Suprapubic skin (tissue), 4 donors: Measurements from ENCODE around the gene RAPGEF6. TPM values are rescaled to one million over a fixed set of nuclear protein-coding genes. Genes with fewer than 3 reads are reported as not detected.

Experiments
- DNase-seq, 2 donors: peaks; one replicate each; pipeline ENCODE4 v3.0.0-alpha.2; 2019; ENCODE audit warnings: low spot score in 2 of 2
- H3K27ac ChIP-seq: fragments of 200-600 bp; sonication (generic); one replicate; pipeline ENCODE4 v1.5.1; 2019
- H3K27me3 ChIP-seq: fragments of 200-600 bp; sonication (generic); one replicate; pipeline ENCODE4 v1.5.1; 2019
- H3K36me3 ChIP-seq: fragments of 200-600 bp; sonication (generic); one replicate; pipeline ENCODE4 v1.5.1; 2019
- H3K4me1 ChIP-seq: fragments of 200-600 bp; sonication (generic); one replicate; pipeline ENCODE4 v1.5.1; 2019
- H3K4me3 ChIP-seq: fragments of 200-600 bp; sonication (generic); one replicate; pipeline ENCODE4 v1.5.1; 2019; ENCODE audit warnings: mild to moderate bottlenecking
- H3K9me3 ChIP-seq: fragments of 200-600 bp; sonication (generic); one replicate; pipeline ENCODE4 v1.5.1; 2019
- EP300 ChIP-seq: sonication (generic); formaldehyde crosslinking; IDR thresholded peaks from one replicate; pipeline ENCODE4 v1.6.1; 2017; ENCODE audit warnings: antibody characterized with exemption
- POLR2A ChIP-seq, 2 donors: fragments of 450-650 bp; IDR thresholded peaks; one replicate each; pipeline ENCODE4 v1.6.1; 2017; ENCODE audit warnings: antibody characterized with exemption in 2 of 2, mild to moderate bottlenecking in 2 of 2, moderate library complexity in 2 of 2
- POLR2AphosphoS5 ChIP-seq, 3 donors: sonication (generic); formaldehyde crosslinking; IDR thresholded peaks; one replicate each; pipeline ENCODE4 v1.6.1; 2017; ENCODE audit warnings: antibody characterized with exemption in 3 of 3
- WGBS: methylation state at CpG from one replicate; pipeline ENCODE4 v1.1.5; 2018; 5-methylcytosine and 5-hydroxymethylcytosine counted together
- total RNA-seq, 4 donors: library from RNA; depleted of rRNA; stranded (reverse); fragments of >200 nt; gene quantifications; one replicate each; pipeline ENCODE4 v1.1.0, GENCODE V29; 2016
- TF ChIP-seq, protein P1 (sequence below), 2 donors: fragments of 200-600 bp in 1 of 2; fragments of 450-650 bp in 1 of 2; sonication (generic) in 1 of 2; IDR thresholded peaks; one replicate each; pipeline ENCODE4 v1.5.1; 2016 to 2019; ENCODE audit warnings: antibody characterized with exemption in 2 of 2, mild to moderate bottlenecking in 1 of 2, moderate library complexity in 1 of 2

RAPGEF6 gene
- total RNA-seq, 4 donors from 2014 or later = 17.8 to 38.3 (median 20.6) TPM

DNA sequence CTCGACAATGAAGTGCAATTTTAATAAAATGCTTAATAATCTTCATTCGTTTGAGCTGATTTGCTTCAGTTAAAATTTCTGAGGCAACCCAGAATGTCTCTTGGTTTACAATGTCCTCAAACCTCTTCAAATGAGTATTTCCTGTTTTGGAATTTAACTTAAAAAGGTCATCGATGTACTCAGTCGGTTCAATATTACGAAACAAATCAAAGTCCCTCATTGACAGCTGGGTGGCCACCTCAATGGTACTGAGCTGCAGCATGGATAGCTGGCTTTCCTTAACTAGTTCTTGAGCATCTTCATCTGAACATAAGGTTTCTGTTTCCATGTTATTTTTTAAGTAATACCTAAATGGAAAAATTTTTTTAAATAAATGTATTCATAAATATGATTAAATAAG, 173.3 kb downstream of the RAPGEF6 start:
- no peak for DNase-seq
- TF ChIP-seq, protein P1, sequence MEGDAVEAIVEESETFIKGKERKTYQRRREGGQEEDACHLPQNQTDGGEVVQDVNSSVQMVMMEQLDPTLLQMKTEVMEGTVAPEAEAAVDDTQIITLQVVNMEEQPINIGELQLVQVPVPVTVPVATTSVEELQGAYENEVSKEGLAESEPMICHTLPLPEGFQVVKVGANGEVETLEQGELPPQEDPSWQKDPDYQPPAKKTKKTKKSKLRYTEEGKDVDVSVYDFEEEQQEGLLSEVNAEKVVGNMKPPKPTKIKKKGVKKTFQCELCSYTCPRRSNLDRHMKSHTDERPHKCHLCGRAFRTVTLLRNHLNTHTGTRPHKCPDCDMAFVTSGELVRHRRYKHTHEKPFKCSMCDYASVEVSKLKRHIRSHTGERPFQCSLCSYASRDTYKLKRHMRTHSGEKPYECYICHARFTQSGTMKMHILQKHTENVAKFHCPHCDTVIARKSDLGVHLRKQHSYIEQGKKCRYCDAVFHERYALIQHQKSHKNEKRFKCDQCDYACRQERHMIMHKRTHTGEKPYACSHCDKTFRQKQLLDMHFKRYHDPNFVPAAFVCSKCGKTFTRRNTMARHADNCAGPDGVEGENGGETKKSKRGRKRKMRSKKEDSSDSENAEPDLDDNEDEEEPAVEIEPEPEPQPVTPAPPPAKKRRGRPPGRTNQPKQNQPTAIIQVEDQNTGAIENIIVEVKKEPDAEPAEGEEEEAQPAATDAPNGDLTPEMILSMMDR (IDR thresholded peaks at IDR 0.05) = no peak
- TF ChIP-seq EP300 (no peak), POLR2A (IDR thresholded peaks at IDR 0.05) (no peak), POLR2AphosphoS5 (IDR thresholded peaks at IDR 0.05) (no peak)
- 92% methylated on average over 5 of the region's 5 CpGs for WGBS
- Histone ChIP-seq H3K27ac (no peak overlapping the region), H3K36me3 (peaks cover 18% of the 10 kb centered on the region), H3K27me3 (no peaks in the 10 kb centered on the region), H3K4me3 (no peak overlapping the region), H3K9me3 (no peaks in the 10 kb centered on the region), H3K4me1 (peaks cover 2% of the 10 kb centered on the region)

DNA sequence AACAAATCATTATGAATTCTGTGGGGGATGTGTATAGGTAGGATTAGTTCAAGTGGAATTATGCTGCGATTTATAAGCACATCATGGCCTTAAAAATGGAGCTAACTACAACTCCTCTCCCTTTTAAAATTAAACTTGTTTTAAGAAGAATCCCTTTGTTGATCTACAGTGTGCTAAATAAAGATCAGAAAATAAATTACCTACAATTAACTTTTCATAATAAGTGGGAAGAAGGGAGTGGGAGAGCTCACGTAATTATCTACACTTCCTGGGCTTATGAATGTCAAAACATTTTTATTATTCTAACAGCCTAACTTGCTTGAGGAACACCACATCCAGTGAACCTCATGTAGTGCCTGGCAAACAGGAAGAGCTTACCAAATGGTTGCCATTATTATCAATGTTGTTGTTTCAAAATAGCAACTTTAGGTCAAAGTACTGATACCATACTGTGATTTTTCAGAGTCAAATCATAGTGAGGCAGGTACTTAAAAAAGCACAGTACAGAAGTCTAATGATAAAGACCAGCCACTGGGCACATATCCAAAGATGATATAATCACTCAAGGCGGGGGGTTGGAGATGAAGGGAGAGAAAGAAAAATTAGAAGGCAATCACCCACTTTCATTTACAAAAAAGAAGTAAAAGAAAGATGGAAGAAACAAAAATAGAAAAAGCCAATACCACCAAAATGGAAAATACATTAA, 174.0 kb downstream of the RAPGEF6 start:
- peaks cover 15% of the 10 kb centered on the region for H3K36me3 ChIP-seq
- WGBS = 90% methylated on average over 3 of the region's 3 CpGs
- peaks cover 3% of the 10 kb centered on the region for H3K4me1 ChIP-seq
- H3K27ac ChIP-seq = no peak overlapping the region
- no peak overlapping the region for H3K4me3 ChIP-seq
- no peaks in the 10 kb centered on the region for H3K9me3 ChIP-seq
- TF ChIP-seq EP300 (no peak), POLR2AphosphoS5 (IDR thresholded peaks at IDR 0.05) (no peak), POLR2A (IDR thresholded peaks at IDR 0.05) (no peak)
- TF ChIP-seq, protein P1 (IDR thresholded peaks at IDR 0.05) = no peak
- H3K27me3 ChIP-seq = no peaks in the 10 kb centered on the region
- no peak for DNase-seq

DNA sequence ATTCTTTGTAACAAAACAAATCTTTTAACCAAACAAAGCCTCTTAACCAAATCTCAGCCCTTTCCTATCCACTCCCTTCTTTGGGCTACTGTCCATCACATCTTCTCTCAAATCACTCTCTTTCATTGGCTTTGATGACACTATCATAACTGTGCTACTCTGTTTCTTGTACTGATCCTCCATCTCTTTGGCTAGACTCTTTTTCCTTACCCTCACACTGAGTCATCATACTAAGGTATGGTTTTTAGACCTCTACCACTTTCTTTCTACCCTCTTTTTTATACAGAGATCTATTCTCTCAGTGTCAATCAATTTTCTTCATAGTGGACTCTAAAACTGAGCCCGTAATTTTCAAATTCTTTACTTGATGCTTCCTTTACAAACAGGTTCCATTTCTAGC, 174.9 kb downstream of the RAPGEF6 start:
- Histone ChIP-seq H3K4me3 (no peak overlapping the region), H3K27ac (no peak overlapping the region), H3K9me3 (no peaks in the 10 kb centered on the region), H3K27me3 (no peaks in the 10 kb centered on the region), H3K36me3 (peaks cover 21% of the 10 kb centered on the region), H3K4me1 (peaks cover 3% of the 10 kb centered on the region)
- WGBS = 100% methylated on average over 1 of the region's 1 CpG
- TF ChIP-seq, protein P1 (IDR thresholded peaks at IDR 0.05) = no peak
- no peak for TF ChIP-seq POLR2AphosphoS5 (IDR thresholded peaks at IDR 0.05)
- TF ChIP-seq POLR2A (IDR thresholded peaks at IDR 0.05) = no peak
- TF ChIP-seq EP300 = no peak
- DNase-seq = no peak

DNA sequence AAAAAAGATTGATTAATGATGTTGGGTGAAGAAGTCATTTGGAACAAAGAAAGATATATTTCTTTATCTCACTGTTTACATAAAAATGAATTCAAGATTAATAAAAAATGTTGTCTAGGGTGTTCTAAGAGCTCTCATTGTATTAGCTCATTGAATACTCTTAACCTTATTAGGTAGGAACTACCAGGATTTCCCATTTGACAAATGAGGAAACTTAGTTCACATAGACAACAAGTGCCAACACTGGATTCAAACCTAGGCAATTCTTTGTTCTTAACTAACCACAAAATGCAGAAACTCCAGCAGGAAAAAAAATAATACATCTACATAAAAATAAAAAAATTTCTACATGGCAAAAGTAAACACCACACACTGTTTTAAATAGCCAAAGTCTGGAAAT, 175.8 kb downstream of the RAPGEF6 start:
- no peak overlapping the region for H3K4me3 ChIP-seq
- peaks cover 25% of the 10 kb centered on the region for H3K36me3 ChIP-seq
- no peak for DNase-seq
- TF ChIP-seq, protein P1 (IDR thresholded peaks at IDR 0.05) = no peak
- TF ChIP-seq POLR2AphosphoS5 (IDR thresholded peaks at IDR 0.05) (no peak), POLR2A (IDR thresholded peaks at IDR 0.05) (no peak), EP300 (no peak)
- no peaks in the 10 kb centered on the region for H3K27me3 ChIP-seq
- H3K9me3 ChIP-seq = no peaks in the 10 kb centered on the region
- H3K4me1 ChIP-seq = peaks cover 3% of the 10 kb centered on the region
- H3K27ac ChIP-seq = no peak overlapping the region

DNA sequence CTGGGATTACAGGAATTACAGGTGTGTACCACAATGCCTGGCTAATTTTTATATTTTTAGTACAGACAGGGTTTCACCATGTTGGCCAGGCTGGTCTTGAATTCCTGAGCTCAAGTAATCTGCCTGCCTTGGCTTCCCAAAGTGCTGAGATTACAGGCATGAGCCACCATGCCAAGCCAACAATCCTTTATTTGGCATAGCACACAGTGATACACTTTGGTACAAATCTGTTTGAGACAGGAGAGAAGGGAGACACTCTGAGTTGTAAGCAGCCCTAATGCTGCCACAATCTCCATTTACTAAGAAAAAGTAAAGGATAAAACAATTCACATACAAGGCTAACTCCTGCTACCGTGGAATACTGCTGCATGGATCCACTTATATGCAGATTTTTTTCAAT, 177.8 kb downstream of the RAPGEF6 start:
- H3K4me3 ChIP-seq = no peak overlapping the region
- DNase-seq = no peak
- H3K27ac ChIP-seq = no peak overlapping the region
- H3K4me1 ChIP-seq = peaks cover 3% of the 10 kb centered on the region
- H3K27me3 ChIP-seq = no peaks in the 10 kb centered on the region
- WGBS = 89% methylated on average over 1 of the region's 1 CpG
- H3K36me3 ChIP-seq = peaks cover 32% of the 10 kb centered on the region
- TF ChIP-seq POLR2A (IDR thresholded peaks at IDR 0.05) = no peak
- no peak for TF ChIP-seq POLR2AphosphoS5 (IDR thresholded peaks at IDR 0.05)
- TF ChIP-seq, protein P1 (IDR thresholded peaks at IDR 0.05) = no peak
- no peak for TF ChIP-seq EP300
- no peaks in the 10 kb centered on the region for H3K9me3 ChIP-seq
